ENCODE measurements around the gene PPP2R3A. TPM values are rescaled to one million over a fixed set of nuclear protein-coding genes. Genes with fewer than 3 reads are reported as not detected.

Gene PPP2R3A
- polyA plus RNA-seq, 1 experiment, result 26.6 TPM

DNA sequence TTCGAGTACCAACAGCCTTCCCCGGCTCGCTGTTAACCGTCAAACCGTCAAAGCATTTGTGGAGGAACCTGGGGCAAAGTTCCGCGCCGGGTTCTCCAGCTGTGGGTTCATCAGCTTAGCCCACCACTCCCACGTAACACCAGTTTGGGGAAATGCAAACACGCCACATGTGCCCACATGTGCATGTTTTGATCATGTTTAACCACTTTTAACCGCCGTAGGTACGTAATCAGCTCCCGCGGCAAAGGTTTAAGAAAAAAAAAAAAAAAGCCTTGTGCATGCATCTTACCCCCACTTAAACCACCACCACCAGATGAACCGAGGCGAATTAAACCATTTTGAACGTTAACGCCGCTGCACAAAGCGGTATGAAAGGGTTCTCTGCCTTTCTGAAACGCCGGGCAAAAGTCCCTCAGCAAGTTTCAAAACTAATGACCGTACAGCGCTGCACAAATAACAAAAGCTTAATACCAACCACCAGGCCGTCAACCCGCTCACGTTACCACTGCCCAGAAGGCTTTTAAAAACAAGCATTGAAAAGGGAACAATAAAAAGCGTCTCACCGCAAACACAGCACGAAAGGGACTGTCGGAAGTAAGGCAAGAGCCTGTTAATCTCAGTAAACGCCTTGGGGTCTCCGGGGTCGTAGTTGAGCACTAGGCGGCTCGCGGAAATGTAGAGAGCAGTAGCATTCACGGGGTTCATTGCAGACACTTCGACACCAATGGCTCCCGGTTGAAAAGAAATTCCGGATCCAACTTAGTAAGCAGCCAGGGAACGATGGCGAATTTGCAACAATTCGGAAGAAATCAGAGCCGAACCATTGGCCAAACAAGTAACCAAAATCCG is 229.1 kb downstream of the PPP2R3A start:
- H3K4me3 ChIP-seq (ENCODE audit: low read depth, low read length), result peak overlapping the region; percentile 90
- POLR2A ChIA-PET, result interaction anchor here (0.5 to 3.2 kb wide), 7 partner anchors 8 to 558 kb away, joined by 3 to 14 read pairs (median 4); partner anchors contain the start of gene STAG1
- H3K27me3 ChIP-seq (ENCODE audit: control insufficient read depth, insufficient read depth, low read length), result no peaks in the 10 kb centered on the region
- CTCF ChIA-PET, result interaction anchor here (0.5 to 1.1 kb wide), 4 partner anchors 13 to 819 kb away, joined by 3 read pairs; no protein-coding TSS in a partner anchor
- H3K9me3 ChIP-seq (ENCODE audit: control insufficient read depth, insufficient read depth, low read length), result peaks cover 6% of the 10 kb centered on the region
- DNase-seq (ENCODE audit: low read depth, low spot score), result no peak
- peak overlapping the region; percentile 99 for H3K27ac ChIP-seq (ENCODE audit: low read depth, low read length)
- TF ChIP-seq, protein P1, sequence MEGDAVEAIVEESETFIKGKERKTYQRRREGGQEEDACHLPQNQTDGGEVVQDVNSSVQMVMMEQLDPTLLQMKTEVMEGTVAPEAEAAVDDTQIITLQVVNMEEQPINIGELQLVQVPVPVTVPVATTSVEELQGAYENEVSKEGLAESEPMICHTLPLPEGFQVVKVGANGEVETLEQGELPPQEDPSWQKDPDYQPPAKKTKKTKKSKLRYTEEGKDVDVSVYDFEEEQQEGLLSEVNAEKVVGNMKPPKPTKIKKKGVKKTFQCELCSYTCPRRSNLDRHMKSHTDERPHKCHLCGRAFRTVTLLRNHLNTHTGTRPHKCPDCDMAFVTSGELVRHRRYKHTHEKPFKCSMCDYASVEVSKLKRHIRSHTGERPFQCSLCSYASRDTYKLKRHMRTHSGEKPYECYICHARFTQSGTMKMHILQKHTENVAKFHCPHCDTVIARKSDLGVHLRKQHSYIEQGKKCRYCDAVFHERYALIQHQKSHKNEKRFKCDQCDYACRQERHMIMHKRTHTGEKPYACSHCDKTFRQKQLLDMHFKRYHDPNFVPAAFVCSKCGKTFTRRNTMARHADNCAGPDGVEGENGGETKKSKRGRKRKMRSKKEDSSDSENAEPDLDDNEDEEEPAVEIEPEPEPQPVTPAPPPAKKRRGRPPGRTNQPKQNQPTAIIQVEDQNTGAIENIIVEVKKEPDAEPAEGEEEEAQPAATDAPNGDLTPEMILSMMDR (IDR thresholded peaks at IDR 0.05; ENCODE audit: low read depth, low read length), result no peak; the same call in 1 of the 2 replicates

DNA sequence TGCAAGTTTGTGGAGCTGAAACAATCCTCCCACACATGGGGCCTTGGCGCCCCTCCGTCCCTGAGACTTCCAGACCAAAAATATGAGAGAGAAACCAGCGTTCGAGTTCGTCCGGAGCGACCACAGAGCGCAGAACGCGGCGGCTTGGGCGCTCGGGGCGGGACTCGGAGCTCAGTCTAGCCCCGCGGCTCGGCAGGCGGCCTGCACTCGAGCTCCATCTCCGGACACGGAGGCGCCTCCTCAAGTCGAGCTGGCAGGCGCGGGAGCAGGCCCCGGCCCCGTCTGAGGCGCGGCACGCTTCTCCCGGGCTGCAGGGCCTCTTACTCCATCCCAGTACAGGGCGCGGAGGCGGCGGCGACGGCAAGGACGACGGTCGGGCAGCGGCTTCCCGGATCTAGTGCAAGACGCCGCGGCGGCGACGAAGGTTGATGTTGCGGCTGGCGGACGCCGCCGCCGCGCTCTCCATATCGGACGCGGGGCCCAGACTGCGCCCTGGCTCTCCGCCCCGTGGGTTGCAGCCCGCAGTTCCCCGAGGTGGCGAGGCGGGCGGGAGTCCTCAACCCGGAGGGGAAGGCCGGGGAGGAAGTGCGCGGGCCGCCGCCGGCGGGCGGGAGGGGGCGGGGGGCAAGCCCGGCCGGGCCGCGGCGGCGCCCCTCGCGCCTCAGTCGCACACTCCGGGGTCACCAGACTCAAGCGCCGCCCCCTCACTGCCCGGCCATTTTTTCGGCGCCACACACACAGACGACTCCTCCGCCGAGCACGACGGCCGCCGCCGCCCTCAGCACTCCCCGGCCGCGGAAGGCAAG is 229.9 kb downstream of the PPP2R3A start:
- Histone ChIP-seq H3K27me3 (ENCODE audit: control insufficient read depth, insufficient read depth, low read length) (no peaks in the 10 kb centered on the region), H3K4me3 (ENCODE audit: low read depth, low read length) (peak overlapping the region; percentile 90), H3K9me3 (ENCODE audit: control insufficient read depth, insufficient read depth, low read length) (peaks cover 6% of the 10 kb centered on the region), H3K27ac (ENCODE audit: low read depth, low read length) (peak overlapping the region; percentile 99)
- DNase-seq (ENCODE audit: low read depth, low spot score), result peak; percentile 26
- TF ChIP-seq, protein P1 (IDR thresholded peaks at IDR 0.05; ENCODE audit: low read depth, low read length), result no peak
- CTCF ChIA-PET, result interaction anchor here (1.0 to 1.6 kb wide), 2 partner anchors 117 to 557 kb away, joined by 3 to 13 read pairs; partner anchors contain the start of gene STAG1
- POLR2A ChIA-PET, result interaction anchor here (0.5 to 3.2 kb wide), 15 partner anchors 20 to 760 kb away, joined by 3 to 34 read pairs (median 4); partner anchors contain the start of genes NCK1 and STAG1

DNA sequence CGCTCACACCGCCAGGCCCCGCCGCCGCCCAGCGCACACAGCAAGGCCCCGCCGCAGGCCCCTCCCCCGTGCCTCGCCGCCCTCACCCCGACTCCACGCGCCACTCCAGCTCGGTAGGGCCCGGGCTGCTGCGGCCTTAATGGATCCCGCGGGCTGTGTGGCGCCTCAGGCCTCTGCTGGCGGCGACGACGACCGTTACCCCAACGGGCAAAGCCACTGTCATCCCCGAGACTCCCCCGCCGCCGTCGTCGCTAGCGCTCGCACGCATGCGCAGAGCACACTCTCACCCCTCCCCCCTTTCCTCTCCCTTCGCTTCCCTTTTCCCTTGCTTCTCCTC is 230.5 kb downstream of the PPP2R3A start, which contains the start of gene MSL2:
Gene MSL2, minus strand, starts transcription at position 272 of the 337 bp plus-strand sequence. CDS start 1,222 bp downstream, outside the sequence.
- ChIA-PET CTCF (interaction anchor here (0.6 to 1.6 kb wide), 3 partner anchors 97 to 556 kb away, joined by 3 to 13 read pairs (median 6); partner anchors contain the start of gene STAG1), POLR2A (interaction anchor here (0.5 to 2.1 kb wide), 31 partner anchors 14 to 1670 kb away, joined by 3 to 34 read pairs (median 5); partner anchors contain the start of genes NCK1, PPP2R3A and STAG1)
- H3K9me3 ChIP-seq (ENCODE audit: control insufficient read depth, insufficient read depth, low read length), result peaks cover 6% of the 10 kb centered on the region
- no peak for DNase-seq (ENCODE audit: low read depth, low spot score)
- H3K27me3 ChIP-seq (ENCODE audit: control insufficient read depth, insufficient read depth, low read length), result no peaks in the 10 kb centered on the region
- TF ChIP-seq, protein P1 (IDR thresholded peaks at IDR 0.05; ENCODE audit: low read depth, low read length), result no peak
- H3K4me3 ChIP-seq (ENCODE audit: low read depth, low read length), result peak within 1 kb of the TSS; percentile 90
- H3K27ac ChIP-seq (ENCODE audit: low read depth, low read length), result peak within 1 kb of the TSS; percentile 99

DNA sequence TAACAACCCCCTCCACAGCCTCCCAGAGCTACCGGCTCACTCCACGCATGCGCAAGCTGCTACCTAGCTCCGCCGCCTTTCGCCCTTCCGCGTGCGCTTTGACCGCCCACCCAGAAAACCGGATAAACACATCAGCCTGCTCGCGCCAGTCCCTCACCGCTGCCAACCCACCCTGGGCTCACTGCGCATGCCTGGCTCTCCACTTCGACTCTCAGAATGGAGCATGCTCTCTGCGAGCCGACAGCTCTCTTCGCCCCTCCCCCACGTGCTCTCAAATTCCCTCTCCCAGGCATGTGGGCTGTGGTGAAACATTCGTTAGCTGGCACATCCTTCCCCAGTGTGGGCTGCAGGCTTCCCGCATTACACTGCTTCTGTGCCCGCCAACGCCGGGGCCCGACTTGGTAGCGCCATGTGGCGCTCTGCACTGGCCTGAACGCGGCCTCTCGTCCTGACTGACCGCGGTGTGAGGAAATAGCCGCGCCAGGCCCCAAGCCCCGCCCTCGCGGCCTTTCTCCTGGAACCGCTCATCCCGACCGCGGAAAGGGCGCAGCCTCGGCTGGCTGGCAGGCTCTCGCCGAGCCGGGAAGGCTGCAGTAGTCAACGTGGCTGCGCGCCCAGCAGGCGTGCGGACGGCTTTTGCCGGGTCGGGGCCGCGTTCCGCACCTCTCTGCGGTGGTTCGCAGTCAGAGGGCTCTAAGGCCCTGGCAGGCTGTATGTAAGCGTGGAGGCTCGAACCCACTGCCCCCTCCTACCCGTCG is 231.1 kb downstream of the PPP2R3A start:
- ChIA-PET CTCF (interaction anchor here (0.5 to 1.6 kb wide), 8 partner anchors 14 to 836 kb away, joined by 3 to 13 read pairs (median 4); partner anchors contain the start of gene STAG1), POLR2A (interaction anchor here (0.5 to 2.1 kb wide), 33 partner anchors 14 to 1671 kb away, joined by 3 to 34 read pairs (median 5); partner anchors contain the start of genes NCK1, PPP2R3A and STAG1)
- Histone ChIP-seq H3K9me3 (ENCODE audit: control insufficient read depth, insufficient read depth, low read length) (peaks cover 6% of the 10 kb centered on the region), H3K4me3 (ENCODE audit: low read depth, low read length) (peak overlapping the region; percentile 90), H3K27ac (ENCODE audit: low read depth, low read length) (peak overlapping the region; percentile 99), H3K27me3 (ENCODE audit: control insufficient read depth, insufficient read depth, low read length) (no peaks in the 10 kb centered on the region)
- peak; percentile 100 for DNase-seq (ENCODE audit: low read depth, low spot score)
- TF ChIP-seq, protein P1 (IDR thresholded peaks at IDR 0.05; ENCODE audit: low read depth, low read length), result no peak
